ENCODE data around the gene ABCF2. TPM values are rescaled to one million over a fixed set of nuclear protein-coding genes. Genes with fewer than 3 reads are reported as not detected.

The ABCF2 gene
- total RNA-seq, 1 experiment from 2014 or later = 55.5 TPM

- no peaks in the 10 kb centered on the region for H4K20me1 ChIP-seq (ENCODE audit: low read length)
- peak overlapping the region; percentile 51 for H3K4me2 ChIP-seq (ENCODE audit: low read length)
- H3K9ac ChIP-seq (ENCODE audit: low read length) = no peak overlapping the region
- intact Hi-C loops (cut with micrococcal nuclease) = loop anchor here (5.0 kb wide), 1 partner anchor 57 kb away; no protein-coding TSS in a partner anchor
- H3K27me3 ChIP-seq (ENCODE audit: low read length) = no peaks in the 10 kb centered on the region
- peak overlapping the region; percentile 30; the same call in 1 of the 2 replicates for H3K4me3 ChIP-seq (ENCODE audit: low read length)
- no TSS peak for BruUV-seq (replicated peaks)
- H3K36me3 ChIP-seq (ENCODE audit: low read depth, low read length) = no peaks in the 10 kb centered on the region
- no peaks in the 10 kb centered on the region for H3K9me2 ChIP-seq (replicated peaks; ENCODE audit: low read length)
- no peak overlapping the region for H3K27ac ChIP-seq (ENCODE audit: low read length)
- H2AFZ ChIP-seq (ENCODE audit: low read length) = peak overlapping the region; percentile 55; the same call in 1 of the 2 replicates
- TF ChIP-seq CTCF (conservative IDR thresholded peaks at IDR 0.05; ENCODE audit: low read depth, low read length) (no peak), EZH2phosphoT487 (IDR thresholded peaks at IDR 0.05; ENCODE audit: borderline replicate concordance, low read length) (no peak), EZH2 (IDR thresholded peaks at IDR 0.05; ENCODE audit: low read length, unreplicated experiment) (no peak)
- H3K79me2 ChIP-seq (ENCODE audit: low read length) = no peaks in the 10 kb centered on the region
- H3F3A ChIP-seq (ENCODE audit: low read length, unreplicated experiment) = no peaks in the 10 kb centered on the region
- H3K9me3 ChIP-seq (ENCODE audit: low read length) = no peaks in the 10 kb centered on the region
- ChIA-PET CTCF (no interaction called here), POLR2A (ENCODE audit: unreplicated experiment) (no interaction called here)
- DNase-seq (no peak), ATAC-seq (no peak)
- peaks cover 4% of the 10 kb centered on the region for H3K4me1 ChIP-seq (ENCODE audit: insufficient read depth, low read length)
Measured at GRCh38 chr7:151244841-151245346, 17.9 kb upstream of the ABCF2 start.

GRCh38 chr7:151244196-151244840, 17.3 kb upstream of the ABCF2 start:
- Histone ChIP-seq H3K79me2 (ENCODE audit: low read length) (no peaks in the 10 kb centered on the region), H3K4me1 (ENCODE audit: insufficient read depth, low read length) (peaks cover 4% of the 10 kb centered on the region), H3K27ac (ENCODE audit: low read length) (no peak overlapping the region), H3K36me3 (ENCODE audit: low read depth, low read length) (no peaks in the 10 kb centered on the region), H3K9me2 (replicated peaks; ENCODE audit: low read length) (no peaks in the 10 kb centered on the region), H3K4me3 (ENCODE audit: low read length) (no peak overlapping the region), H4K20me1 (ENCODE audit: low read length) (no peaks in the 10 kb centered on the region), H3K4me2 (ENCODE audit: low read length) (no peak overlapping the region), H3K27me3 (ENCODE audit: low read length) (no peaks in the 10 kb centered on the region), H3K9ac (ENCODE audit: low read length) (no peak overlapping the region), H2AFZ (ENCODE audit: low read length) (no peak overlapping the region), H3K9me3 (ENCODE audit: low read length) (no peaks in the 10 kb centered on the region), H3F3A (ENCODE audit: low read length, unreplicated experiment) (no peaks in the 10 kb centered on the region)
- intact Hi-C loops (cut with micrococcal nuclease) = no loop called here
- CTCF ChIA-PET = interaction anchor here (0.6 to 0.8 kb wide), 2 partner anchors 17 to 66 kb away, joined by 4 to 10 read pairs; partner anchors contain the start of gene ABCF2
- ATAC-seq = no peak
- no TSS peak for BruUV-seq (replicated peaks)
- POLR2A ChIA-PET (ENCODE audit: unreplicated experiment) = no interaction called here
- peak; percentile 41 for DNase-seq
- TF ChIP-seq EZH2phosphoT487 (IDR thresholded peaks at IDR 0.05; ENCODE audit: borderline replicate concordance, low read length) (no peak), CTCF (conservative IDR thresholded peaks at IDR 0.05; ENCODE audit: low read depth, low read length) (peak; percentile 86), EZH2 (IDR thresholded peaks at IDR 0.05; ENCODE audit: low read length, unreplicated experiment) (no peak)

All from PC-3 (cell line).